ENCODE results near the gene HDGF. TPM values are rescaled to one million over a fixed set of nuclear protein-coding genes. Genes with fewer than 3 reads are reported as not detected.

The HDGF gene
- total and polyA plus RNA-seq, 11 donors: 87.7 to 240 (median 147) TPM

GRCh38 chr1:156752843-156753482 lies 1.5 kb upstream of the HDGF start:
- intact Hi-C loops (cut with DNase I): loop anchor here in 4 of 10 donors (1.0 to 5.0 kb wide), 3 partner anchors 13 to 251 kb away; partner anchors contain the start of genes PRCC (in 2 of the 4) and MEF2D (in 1 of the 4)
- peak overlapping the region in 11 of 12 donors; percentile 72 to 100 (median 96) for H3K4me3 ChIP-seq
- DNase-seq: no peak
- WGBS, 4 donors: 12 to 31% (median 24%) methylated on average over 1 of the region's 1 CpG
- no peaks in the 10 kb centered on the region for H3K27me3 ChIP-seq
- H3K4me1 ChIP-seq: peaks cover 11 to 50% (median 36%) of the 10 kb centered on the region in 12 donors
- peak overlapping the region in 9 of 12 donors; percentile 96 to 100 (median 99) for H3K27ac ChIP-seq
- H3K9me3 ChIP-seq: no peaks in the 10 kb centered on the region
- TF ChIP-seq CTCF (IDR thresholded peaks at IDR 0.05) (no peak), POLR2A (IDR thresholded peaks at IDR 0.05) (no peak)
- H3K36me3 ChIP-seq: no peaks in the 10 kb centered on the region
- ATAC-seq: no peak

GRCh38 chr1:156751757-156752481 lies 444 bp upstream of the HDGF start:
- Histone ChIP-seq H3K4me3 (peak overlapping the region; percentile 72 to 100 (median 96)), H3K4me1 (peaks cover 17 to 58% (median 44%) of the 10 kb centered on the region in 12 donors), H3K9me3 (no peaks in the 10 kb centered on the region), H3K27ac (peak overlapping the region; percentile 96 to 100 (median 99)), H3K36me3 (no peaks in the 10 kb centered on the region), H3K27me3 (no peaks in the 10 kb centered on the region)
- WGBS, 4 donors: 0 to 1% (median 1%) methylated on average over 12 to 68 of the region's 68 CpGs
- intact Hi-C loops (cut with DNase I): loop anchor here in 4 of 10 donors (1.0 to 5.0 kb wide), 4 partner anchors 14 to 250 kb away; partner anchors contain the start of genes PRCC (in 3 of the 4) and MEF2D (in 1 of the 4)
- ATAC-seq (peak; percentile 72 to 89 (median 82)), DNase-seq (peak; percentile 98 to 99 (median 99))
- TF ChIP-seq POLR2A (IDR thresholded peaks at IDR 0.05) (peak in 1 of 2 donors; percentile 73), CTCF (IDR thresholded peaks at IDR 0.05) (peak in 1 of 12 donors; percentile 36)

- intact Hi-C loops (cut with DNase I): loop anchor here in 1 of 10 donors (1.0 to 5.0 kb wide), 2 partner anchors 16 to 249 kb away; partner anchors contain the start of genes MEF2D and PRCC
Measured at GRCh38 chr1:156750711-156751450, 594 bp downstream of the HDGF start.

More at GRCh38 chr1:156750711-156751450, 594 bp downstream of the HDGF start:
- Histone ChIP-seq H3K4me3 (peak overlapping the region; percentile 72 to 100 (median 96)), H3K36me3 (no peaks in the 10 kb centered on the region), H3K9me3 (no peaks in the 10 kb centered on the region), H3K27me3 (no peaks in the 10 kb centered on the region), H3K4me1 (peaks cover 22 to 68% (median 53%) of the 10 kb centered on the region in 12 donors), H3K27ac (peak overlapping the region; percentile 96 to 100 (median 99))
- DNase-seq (peak; percentile 54 to 81 (median 66)), ATAC-seq (peak in 1 of 4 donors; percentile 12)
- WGBS, 4 donors: 0 to 1% (median 0%) methylated on average over 45 to 64 of the region's 64 CpGs
- no peak for TF ChIP-seq POLR2A (IDR thresholded peaks at IDR 0.05)
- TF ChIP-seq CTCF (IDR thresholded peaks at IDR 0.05): peak in 4 of 12 donors; percentile 3 to 11 (median 6)
